Panc1 (cell line): ENCODE data around the gene ARID5A.

ENCODE experiments used
- POLR2AphosphoS5 ChIP-seq: IDR thresholded peaks from 2 replicates; pipeline ENCODE4 v1.6.1; 2012; ENCODE audit warnings: mild to moderate bottlenecking, low read depth, low read length, moderate library complexity
- SIN3A ChIP-seq: IDR thresholded peaks from 2 replicates; pipeline ENCODE4 v1.6.1; 2012; ENCODE audit warnings: low read depth, mild to moderate bottlenecking, low read length, moderate library complexity, borderline replicate concordance; ENCODE audit not compliant: insufficient read depth
- TCF7L2 ChIP-seq: IDR thresholded peaks from 2 replicates; pipeline ENCODE4 v1.6.1; 2011; ENCODE audit warnings: mild to moderate bottlenecking, low read depth, low read length, inconsistent platforms
- TF ChIP-seq, protein P1 (sequence below): fragments of 450-650 bp; IDR thresholded peaks from 2 replicates; pipeline ENCODE4 v1.5.1; 2017; ENCODE audit warnings: mild to moderate bottlenecking
- TF ChIP-seq, protein P2 (sequence below), 2 experiments: IDR thresholded peaks; 2 replicates each; pipeline ENCODE4 v1.6.1; 2011 to 2012; ENCODE audit warnings: low read depth in 2 of 2, control low read depth in 1 of 2, low read length in 1 of 2, mild to moderate bottlenecking in 1 of 2, moderate library complexity in 1 of 2; ENCODE audit not compliant: insufficient read depth in 1 of 2

GRCh38 chr2:96531872-96532505, 4.6 kb upstream of the ARID5A start:
- TF ChIP-seq POLR2AphosphoS5 = no peak
- TF ChIP-seq, protein P1, sequence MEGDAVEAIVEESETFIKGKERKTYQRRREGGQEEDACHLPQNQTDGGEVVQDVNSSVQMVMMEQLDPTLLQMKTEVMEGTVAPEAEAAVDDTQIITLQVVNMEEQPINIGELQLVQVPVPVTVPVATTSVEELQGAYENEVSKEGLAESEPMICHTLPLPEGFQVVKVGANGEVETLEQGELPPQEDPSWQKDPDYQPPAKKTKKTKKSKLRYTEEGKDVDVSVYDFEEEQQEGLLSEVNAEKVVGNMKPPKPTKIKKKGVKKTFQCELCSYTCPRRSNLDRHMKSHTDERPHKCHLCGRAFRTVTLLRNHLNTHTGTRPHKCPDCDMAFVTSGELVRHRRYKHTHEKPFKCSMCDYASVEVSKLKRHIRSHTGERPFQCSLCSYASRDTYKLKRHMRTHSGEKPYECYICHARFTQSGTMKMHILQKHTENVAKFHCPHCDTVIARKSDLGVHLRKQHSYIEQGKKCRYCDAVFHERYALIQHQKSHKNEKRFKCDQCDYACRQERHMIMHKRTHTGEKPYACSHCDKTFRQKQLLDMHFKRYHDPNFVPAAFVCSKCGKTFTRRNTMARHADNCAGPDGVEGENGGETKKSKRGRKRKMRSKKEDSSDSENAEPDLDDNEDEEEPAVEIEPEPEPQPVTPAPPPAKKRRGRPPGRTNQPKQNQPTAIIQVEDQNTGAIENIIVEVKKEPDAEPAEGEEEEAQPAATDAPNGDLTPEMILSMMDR = no peak
- TF ChIP-seq, protein P2, sequence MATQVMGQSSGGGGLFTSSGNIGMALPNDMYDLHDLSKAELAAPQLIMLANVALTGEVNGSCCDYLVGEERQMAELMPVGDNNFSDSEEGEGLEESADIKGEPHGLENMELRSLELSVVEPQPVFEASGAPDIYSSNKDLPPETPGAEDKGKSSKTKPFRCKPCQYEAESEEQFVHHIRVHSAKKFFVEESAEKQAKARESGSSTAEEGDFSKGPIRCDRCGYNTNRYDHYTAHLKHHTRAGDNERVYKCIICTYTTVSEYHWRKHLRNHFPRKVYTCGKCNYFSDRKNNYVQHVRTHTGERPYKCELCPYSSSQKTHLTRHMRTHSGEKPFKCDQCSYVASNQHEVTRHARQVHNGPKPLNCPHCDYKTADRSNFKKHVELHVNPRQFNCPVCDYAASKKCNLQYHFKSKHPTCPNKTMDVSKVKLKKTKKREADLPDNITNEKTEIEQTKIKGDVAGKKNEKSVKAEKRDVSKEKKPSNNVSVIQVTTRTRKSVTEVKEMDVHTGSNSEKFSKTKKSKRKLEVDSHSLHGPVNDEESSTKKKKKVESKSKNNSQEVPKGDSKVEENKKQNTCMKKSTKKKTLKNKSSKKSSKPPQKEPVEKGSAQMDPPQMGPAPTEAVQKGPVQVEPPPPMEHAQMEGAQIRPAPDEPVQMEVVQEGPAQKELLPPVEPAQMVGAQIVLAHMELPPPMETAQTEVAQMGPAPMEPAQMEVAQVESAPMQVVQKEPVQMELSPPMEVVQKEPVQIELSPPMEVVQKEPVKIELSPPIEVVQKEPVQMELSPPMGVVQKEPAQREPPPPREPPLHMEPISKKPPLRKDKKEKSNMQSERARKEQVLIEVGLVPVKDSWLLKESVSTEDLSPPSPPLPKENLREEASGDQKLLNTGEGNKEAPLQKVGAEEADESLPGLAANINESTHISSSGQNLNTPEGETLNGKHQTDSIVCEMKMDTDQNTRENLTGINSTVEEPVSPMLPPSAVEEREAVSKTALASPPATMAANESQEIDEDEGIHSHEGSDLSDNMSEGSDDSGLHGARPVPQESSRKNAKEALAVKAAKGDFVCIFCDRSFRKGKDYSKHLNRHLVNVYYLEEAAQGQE (IDR thresholded peaks at IDR 0.05; ENCODE audit: insufficient read depth in 1 of 2, low read depth in 2 of 2, low read length in 1 of 2) = no peak
- TF ChIP-seq TCF7L2 = no peak
- no peak for TF ChIP-seq SIN3A
